ENCODE data around the gene RAB11FIP3.

DNA sequence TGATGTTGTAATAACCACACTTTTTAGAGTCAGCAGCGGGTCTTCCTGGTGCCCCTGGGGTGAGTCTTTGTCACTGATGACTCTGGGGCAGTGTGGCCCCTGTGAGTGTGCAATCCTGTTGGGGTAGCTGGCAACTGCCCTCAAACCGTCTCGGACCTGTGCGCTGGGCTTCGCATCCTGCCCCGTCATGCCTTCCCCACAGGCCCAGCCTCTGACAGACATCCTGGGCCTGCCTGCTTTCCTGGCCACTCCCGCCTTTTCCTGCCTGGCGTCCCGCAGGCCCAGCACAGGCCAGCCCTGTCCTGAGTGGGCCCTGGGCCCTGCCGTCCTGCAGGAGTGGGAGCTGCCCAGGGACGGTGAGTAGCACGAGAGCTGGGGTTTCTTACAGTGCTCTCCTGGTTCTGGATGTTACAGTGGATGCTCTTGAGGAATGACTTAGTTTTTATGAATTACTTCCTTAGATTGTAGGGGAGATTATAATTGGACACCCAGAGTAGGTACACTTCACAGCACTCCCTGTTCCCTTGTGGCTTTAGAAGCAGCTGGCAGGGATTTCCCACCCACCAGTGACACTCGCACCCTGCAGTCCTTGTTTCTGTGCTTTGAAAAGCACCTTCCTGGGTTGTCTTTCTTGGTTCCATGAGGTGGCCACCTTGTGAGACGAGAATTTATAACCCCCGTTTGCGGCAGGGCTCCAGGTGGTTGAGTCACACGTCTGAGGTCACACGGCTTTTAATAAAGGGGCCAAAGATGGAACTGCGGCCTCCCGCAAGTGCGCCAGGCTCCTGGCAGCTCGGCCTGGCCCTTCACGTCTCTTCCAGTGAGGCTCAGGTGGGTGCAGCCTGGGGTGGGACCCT, 52.1 kb downstream of the RAB11FIP3 start:
- TF ChIP-seq, protein P1, sequence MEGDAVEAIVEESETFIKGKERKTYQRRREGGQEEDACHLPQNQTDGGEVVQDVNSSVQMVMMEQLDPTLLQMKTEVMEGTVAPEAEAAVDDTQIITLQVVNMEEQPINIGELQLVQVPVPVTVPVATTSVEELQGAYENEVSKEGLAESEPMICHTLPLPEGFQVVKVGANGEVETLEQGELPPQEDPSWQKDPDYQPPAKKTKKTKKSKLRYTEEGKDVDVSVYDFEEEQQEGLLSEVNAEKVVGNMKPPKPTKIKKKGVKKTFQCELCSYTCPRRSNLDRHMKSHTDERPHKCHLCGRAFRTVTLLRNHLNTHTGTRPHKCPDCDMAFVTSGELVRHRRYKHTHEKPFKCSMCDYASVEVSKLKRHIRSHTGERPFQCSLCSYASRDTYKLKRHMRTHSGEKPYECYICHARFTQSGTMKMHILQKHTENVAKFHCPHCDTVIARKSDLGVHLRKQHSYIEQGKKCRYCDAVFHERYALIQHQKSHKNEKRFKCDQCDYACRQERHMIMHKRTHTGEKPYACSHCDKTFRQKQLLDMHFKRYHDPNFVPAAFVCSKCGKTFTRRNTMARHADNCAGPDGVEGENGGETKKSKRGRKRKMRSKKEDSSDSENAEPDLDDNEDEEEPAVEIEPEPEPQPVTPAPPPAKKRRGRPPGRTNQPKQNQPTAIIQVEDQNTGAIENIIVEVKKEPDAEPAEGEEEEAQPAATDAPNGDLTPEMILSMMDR (IDR thresholded peaks at IDR 0.05): no peak
- TF ChIP-seq POLR2A (IDR thresholded peaks at IDR 0.05): no peak

Measured in prostate gland (tissue), 2 donors.